GM12892 (cell line): ENCODE results near the gene RPS6KA2.

ENCODE experiments used
- POLR2A ChIP-seq: IDR thresholded peaks from 2 replicates; pipeline ENCODE4 v1.6.1; 2011; ENCODE audit warnings: low read depth, low read length, control low read depth
- TAF1 ChIP-seq: IDR thresholded peaks from 2 replicates; pipeline ENCODE4 v1.6.1; 2011; ENCODE audit warnings: low read depth, mild to moderate bottlenecking, control low read depth, low read length, borderline replicate concordance

GRCh38 chr6:166643891-166644590 lies 17.0 kb upstream of the RPS6KA2 start:
- no peak for TF ChIP-seq POLR2A
- TF ChIP-seq TAF1, result no peak
